SU-DHL-6 (cell line): ENCODE results near the gene COQ9.

Experiments used
- H2AFZ ChIP-seq: fragments of 200-600 bp; sonication (generic); 2 replicates; pipeline ENCODE4 v1.6.1; 2014; ENCODE audit warnings: low read depth, mild to moderate bottlenecking, moderate library complexity, mixed read lengths, antibody characterized with exemption, low read length; ENCODE audit not compliant: severe bottlenecking
- H3F3A ChIP-seq: fragments of 200-600 bp; shearing (Covaris generic); 2 replicates; pipeline ENCODE4 v1.6.0; 2016; ENCODE audit warnings: antibody characterized with exemption, mild to moderate bottlenecking; ENCODE audit not compliant: insufficient read depth
- H3K27ac ChIP-seq: fragments of 200-600 bp; sonication (generic); 2 replicates; pipeline ENCODE4 v1.5.1; 2016; ENCODE audit warnings: low read depth, mild to moderate bottlenecking, low read length, moderate library complexity, mixed read lengths
- H3K27me3 ChIP-seq: fragments of 200-600 bp; sonication (generic), shearing (Covaris generic); 2 replicates; pipeline ENCODE4 v1.6.0; 2014; ENCODE audit warnings: mild to moderate bottlenecking, low read length
- H3K36me3 ChIP-seq: fragments of 200-600 bp; sonication (generic); 2 replicates; pipeline ENCODE4 v1.6.1; 2014; ENCODE audit warnings: mild to moderate bottlenecking, low read length, mixed read lengths
- H3K4me2 ChIP-seq: fragments of 300-600, 200-600 bp; shearing (Covaris generic), sonication (generic); 2 replicates; pipeline ENCODE4 v1.6.0; 2014; ENCODE audit warnings: low read length, low read depth, mild to moderate bottlenecking; ENCODE audit not compliant: poor library complexity, severe bottlenecking
- H3K4me3 ChIP-seq: fragments of 200-600 bp; sonication (generic); 2 replicates; pipeline ENCODE4 v1.5.1; 2014; ENCODE audit warnings: antibody characterized with exemption, low read length, mild to moderate bottlenecking, mixed read lengths; ENCODE audit not compliant: insufficient read depth, poor library complexity, severe bottlenecking
- H3K79me2 ChIP-seq: fragments of 200-600 bp; sonication (generic); 2 replicates; pipeline ENCODE4 v1.6.1; 2014; ENCODE audit warnings: mild to moderate bottlenecking, low read length, moderate library complexity; ENCODE audit not compliant: insufficient read depth
- H3K9ac ChIP-seq: fragments of 200-600 bp; sonication (generic); 2 replicates; pipeline ENCODE4 v1.7.0; 2014; ENCODE audit warnings: mild to moderate bottlenecking, low read length
- H3K9me2 ChIP-seq: fragments of 200-600 bp; sonication (generic); replicated peaks from 2 replicates; pipeline ENCODE4 v1.6.1; 2014; ENCODE audit warnings: low read length; ENCODE audit not compliant: insufficient read depth
- H3K9me3 ChIP-seq: fragments of 200-600 bp; sonication (generic); 2 replicates; pipeline ENCODE4 v1.6.1; 2014; ENCODE audit warnings: low read length, mixed read lengths; ENCODE audit not compliant: insufficient read depth
- H4K20me1 ChIP-seq: fragments of 200-600 bp; sonication (generic); 2 replicates; pipeline ENCODE4 v1.6.1; 2014; ENCODE audit warnings: low read depth, mild to moderate bottlenecking, antibody characterized with exemption, low read length, moderate library complexity, mixed read lengths
- EZH2phosphoT487 ChIP-seq: fragments of 200-600 bp; sonication (generic), shearing (Covaris generic); conservative IDR thresholded peaks from 2 replicates; pipeline ENCODE4 v1.6.1; 2018; ENCODE audit warnings: mild to moderate bottlenecking, antibody characterized with exemption, low read length, moderate library complexity, mixed read lengths
- TF ChIP-seq, protein P1 (sequence below): fragments of 200-600 bp; sonication (generic); IDR thresholded peaks from one replicate; pipeline ENCODE4 v1.5.1; 2017; ENCODE audit warnings: antibody characterized with exemption, mild to moderate bottlenecking, low read length, moderate library complexity; ENCODE audit not compliant: insufficient read depth, poor library complexity, severe bottlenecking

The COQ9 gene

DNA sequence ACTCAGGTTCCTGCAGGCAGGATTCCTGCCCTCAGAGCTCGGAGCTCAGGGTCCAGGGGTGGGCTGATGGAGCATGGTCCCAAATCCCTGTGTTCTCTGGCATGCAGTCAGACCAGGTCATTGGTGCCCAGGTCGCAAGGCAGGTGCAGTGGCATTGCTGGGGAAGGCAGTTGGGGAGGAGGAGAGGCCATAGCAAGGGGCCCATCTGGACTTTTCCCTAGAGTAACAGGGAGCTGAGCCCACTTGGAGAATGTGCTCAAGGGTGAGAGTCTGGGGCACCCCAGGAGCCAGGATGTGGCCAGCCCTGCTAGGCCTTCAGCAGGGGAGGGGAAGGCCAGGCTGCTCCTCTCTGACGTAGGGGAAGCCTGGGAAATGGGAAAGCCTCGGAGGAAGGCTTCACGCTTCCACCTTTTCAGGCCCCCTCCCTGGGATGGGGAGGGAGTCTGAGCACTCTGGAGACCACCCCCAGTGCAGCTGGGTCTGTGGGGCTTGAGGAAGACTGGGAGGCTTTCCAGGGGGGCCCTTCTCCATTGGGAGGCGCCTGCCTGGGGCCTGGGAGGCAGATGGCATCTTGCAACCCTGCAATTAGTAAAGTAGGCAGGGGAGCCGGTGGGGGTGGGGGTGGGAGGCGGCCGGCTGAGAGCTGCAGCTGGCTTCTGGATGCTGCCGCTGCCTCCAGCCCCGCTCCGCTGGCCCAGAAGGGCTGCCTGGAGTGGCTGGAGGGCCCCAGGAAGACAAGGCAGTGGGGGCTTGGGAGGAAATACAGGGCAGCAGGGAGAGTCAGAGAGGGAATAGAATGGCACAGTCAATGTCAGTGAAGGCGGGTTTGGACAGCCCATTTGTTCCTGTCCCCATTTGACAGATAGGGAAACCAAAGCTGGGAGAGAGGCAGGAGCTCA is 60.1 kb downstream of the COQ9 start:
- H3K4me3 ChIP-seq: no peak overlapping the region
- no peak overlapping the region for H2AFZ ChIP-seq
- no peaks in the 10 kb centered on the region for H4K20me1 ChIP-seq
- no peak overlapping the region for H3K9ac ChIP-seq
- no peak overlapping the region for H3K27ac ChIP-seq
- no peaks in the 10 kb centered on the region for H3K9me3 ChIP-seq
- no peak overlapping the region for H3K4me2 ChIP-seq
- no peaks in the 10 kb centered on the region for H3K9me2 ChIP-seq
- no peaks in the 10 kb centered on the region for H3K79me2 ChIP-seq
- TF ChIP-seq, protein P1, sequence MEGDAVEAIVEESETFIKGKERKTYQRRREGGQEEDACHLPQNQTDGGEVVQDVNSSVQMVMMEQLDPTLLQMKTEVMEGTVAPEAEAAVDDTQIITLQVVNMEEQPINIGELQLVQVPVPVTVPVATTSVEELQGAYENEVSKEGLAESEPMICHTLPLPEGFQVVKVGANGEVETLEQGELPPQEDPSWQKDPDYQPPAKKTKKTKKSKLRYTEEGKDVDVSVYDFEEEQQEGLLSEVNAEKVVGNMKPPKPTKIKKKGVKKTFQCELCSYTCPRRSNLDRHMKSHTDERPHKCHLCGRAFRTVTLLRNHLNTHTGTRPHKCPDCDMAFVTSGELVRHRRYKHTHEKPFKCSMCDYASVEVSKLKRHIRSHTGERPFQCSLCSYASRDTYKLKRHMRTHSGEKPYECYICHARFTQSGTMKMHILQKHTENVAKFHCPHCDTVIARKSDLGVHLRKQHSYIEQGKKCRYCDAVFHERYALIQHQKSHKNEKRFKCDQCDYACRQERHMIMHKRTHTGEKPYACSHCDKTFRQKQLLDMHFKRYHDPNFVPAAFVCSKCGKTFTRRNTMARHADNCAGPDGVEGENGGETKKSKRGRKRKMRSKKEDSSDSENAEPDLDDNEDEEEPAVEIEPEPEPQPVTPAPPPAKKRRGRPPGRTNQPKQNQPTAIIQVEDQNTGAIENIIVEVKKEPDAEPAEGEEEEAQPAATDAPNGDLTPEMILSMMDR: no peak
- no peak for TF ChIP-seq EZH2phosphoT487
- no peaks in the 10 kb centered on the region for H3K36me3 ChIP-seq
- H3F3A ChIP-seq: no peaks in the 10 kb centered on the region
- H3K27me3 ChIP-seq: no peaks in the 10 kb centered on the region

DNA sequence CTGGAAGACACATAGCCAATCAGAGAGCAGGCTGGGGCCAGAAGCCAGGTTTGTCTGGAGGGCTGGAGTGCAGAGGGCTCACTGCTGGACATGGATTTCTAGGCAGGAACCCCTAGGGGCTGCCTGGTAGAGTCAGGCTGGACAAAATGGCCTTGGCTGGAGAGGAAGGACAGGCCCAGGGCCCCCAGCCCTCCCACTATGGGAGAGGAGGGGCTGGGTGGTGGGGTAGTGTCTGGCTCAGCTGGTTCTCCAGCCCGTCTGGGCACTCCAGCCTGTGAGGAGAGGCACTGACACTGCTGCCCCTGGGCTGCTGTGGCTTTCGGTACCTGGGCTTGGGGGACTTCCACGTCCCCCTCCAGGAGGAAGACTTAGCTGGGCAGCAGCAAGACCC is 60.8 kb downstream of the COQ9 start:
- no peak overlapping the region for H3K27ac ChIP-seq
- H3K9me2 ChIP-seq: no peaks in the 10 kb centered on the region
- H2AFZ ChIP-seq: no peak overlapping the region
- no peak overlapping the region for H3K9ac ChIP-seq
- no peaks in the 10 kb centered on the region for H3K79me2 ChIP-seq
- H3K9me3 ChIP-seq: no peaks in the 10 kb centered on the region
- H3K36me3 ChIP-seq: no peaks in the 10 kb centered on the region
- no peaks in the 10 kb centered on the region for H3F3A ChIP-seq
- H4K20me1 ChIP-seq: no peaks in the 10 kb centered on the region
- no peak overlapping the region for H3K4me3 ChIP-seq
- no peak for TF ChIP-seq EZH2phosphoT487
- TF ChIP-seq, protein P1: no peak
- no peak overlapping the region for H3K4me2 ChIP-seq
- H3K27me3 ChIP-seq: no peaks in the 10 kb centered on the region

DNA sequence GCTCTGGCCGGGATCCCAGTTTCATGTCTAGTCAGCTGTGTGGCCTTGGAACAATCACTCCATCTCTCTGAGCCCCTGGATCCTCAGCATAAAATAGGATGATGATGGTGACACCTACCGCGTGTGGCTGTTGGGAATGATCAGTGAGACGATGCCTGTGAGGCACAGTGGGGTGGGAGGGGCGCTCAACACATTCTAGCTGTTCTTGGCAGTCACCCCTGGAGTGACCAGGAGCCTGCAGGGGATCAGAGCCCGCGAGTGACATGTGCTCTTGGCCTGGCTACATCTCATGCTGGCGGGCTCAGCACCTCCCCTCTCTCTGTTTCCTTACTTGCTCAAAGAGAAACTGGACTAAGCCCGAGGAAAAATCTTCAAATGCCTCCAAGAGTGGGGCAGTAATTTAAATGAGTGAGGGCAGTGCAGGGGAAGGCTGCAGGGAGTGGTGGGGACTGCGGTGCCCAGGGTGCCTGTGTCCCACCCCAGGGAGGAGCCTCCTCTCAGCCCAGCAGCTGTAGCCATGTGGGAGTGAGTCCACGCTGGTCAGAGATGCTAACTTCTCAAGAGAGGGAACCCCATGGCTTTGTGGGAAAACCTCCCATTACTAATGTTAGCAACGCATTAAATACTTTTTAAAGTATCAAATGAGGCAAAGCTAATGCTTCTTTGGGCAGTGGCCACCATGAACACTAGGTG is 62.1 kb downstream of the COQ9 start:
- Histone ChIP-seq H3K27me3 (no peaks in the 10 kb centered on the region), H3K9me2 (no peaks in the 10 kb centered on the region), H3F3A (no peaks in the 10 kb centered on the region), H2AFZ (no peak overlapping the region), H3K4me3 (no peak overlapping the region), H3K27ac (no peak overlapping the region), H4K20me1 (no peaks in the 10 kb centered on the region), H3K9me3 (no peaks in the 10 kb centered on the region), H3K9ac (no peak overlapping the region), H3K36me3 (no peaks in the 10 kb centered on the region), H3K79me2 (no peaks in the 10 kb centered on the region), H3K4me2 (no peak overlapping the region)
- TF ChIP-seq EZH2phosphoT487: no peak
- TF ChIP-seq, protein P1: no peak
